Measurements from ENCODE around the gene TRUB1. TPM values are rescaled to one million over a fixed set of nuclear protein-coding genes. Genes with fewer than 3 reads are reported as not detected.

Gene TRUB1
- total RNA-seq, 2 experiments from 2014 or later: 18.7 to 25.1 TPM

- DNase-seq (ENCODE audit: low spot score): no peak
- BruUV-seq (replicated peaks): no TSS peak
- H3K9me3 ChIP-seq (ENCODE audit: low read length): no peaks in the 10 kb centered on the region
- no peaks in the 10 kb centered on the region for H3K9me2 ChIP-seq (ENCODE audit: insufficient read depth, low read length)
- no peak for TF ChIP-seq EZH2phosphoT487 (IDR thresholded peaks at IDR 0.05; ENCODE audit: borderline replicate concordance, low read depth, low read length)
- TF ChIP-seq CTCF (conservative IDR thresholded peaks at IDR 0.05; ENCODE audit: low read length): no peak
- POLR2A ChIA-PET: interaction anchor here (0.6 to 2.7 kb wide), 4 partner anchors 9 to 782 kb away, joined by 3 to 8 read pairs (median 6); no protein-coding TSS in a partner anchor
- H3K4me2 ChIP-seq (ENCODE audit: low read length): no peak overlapping the region
- no peaks in the 10 kb centered on the region for H4K20me1 ChIP-seq (ENCODE audit: insufficient read depth, low read length)
- intact Hi-C loops (cut with micrococcal nuclease; ENCODE audit: unreplicated experiment): no loop called here
- CTCF ChIA-PET (ENCODE audit: unreplicated experiment): no interaction called here
- H3K79me2 ChIP-seq (ENCODE audit: insufficient read depth, low read depth, low read length): peaks cover 15% of the 10 kb centered on the region; the same call in 1 of the 2 replicates
- no peak overlapping the region for H3K27ac ChIP-seq (ENCODE audit: low read depth, low read length, poor library complexity, severe bottlenecking)
- H2AFZ ChIP-seq (ENCODE audit: low read length): no peak overlapping the region
- peaks cover 44% of the 10 kb centered on the region for H3K36me3 ChIP-seq (ENCODE audit: insufficient read depth, low read length)
- H3K4me1 ChIP-seq (ENCODE audit: insufficient read depth, low read length, poor library complexity, severe bottlenecking): no peaks in the 10 kb centered on the region
- no peak overlapping the region for H3K4me3 ChIP-seq (ENCODE audit: low read depth, low read length, poor library complexity, severe bottlenecking)
Observed at GRCh38 chr10:114967071-114967470, 29.1 kb downstream of the TRUB1 start.

- ChIA-PET POLR2A (interaction anchor here (0.5 to 1.2 kb wide), 2 partner anchors 12 to 474 kb away, joined by 3 read pairs; no protein-coding TSS in a partner anchor), CTCF (ENCODE audit: unreplicated experiment) (no interaction called here)
- Histone ChIP-seq H3K79me2 (ENCODE audit: insufficient read depth, low read depth, low read length) (peaks cover 15% of the 10 kb centered on the region; the same call in 1 of the 2 replicates), H3K4me1 (ENCODE audit: insufficient read depth, low read length, poor library complexity, severe bottlenecking) (no peaks in the 10 kb centered on the region), H3K9me2 (ENCODE audit: insufficient read depth, low read length) (no peaks in the 10 kb centered on the region), H3K9me3 (ENCODE audit: low read length) (no peaks in the 10 kb centered on the region), H3K4me2 (ENCODE audit: low read length) (no peak overlapping the region), H2AFZ (ENCODE audit: low read length) (no peak overlapping the region), H3K4me3 (ENCODE audit: low read depth, low read length, poor library complexity, severe bottlenecking) (no peak overlapping the region), H4K20me1 (ENCODE audit: insufficient read depth, low read length) (no peaks in the 10 kb centered on the region), H3K36me3 (ENCODE audit: insufficient read depth, low read length) (peaks cover 52% of the 10 kb centered on the region), H3K27ac (ENCODE audit: low read depth, low read length, poor library complexity, severe bottlenecking) (no peak overlapping the region)
- BruUV-seq (replicated peaks): no TSS peak
- intact Hi-C loops (cut with micrococcal nuclease; ENCODE audit: unreplicated experiment): no loop called here
- TF ChIP-seq EZH2phosphoT487 (IDR thresholded peaks at IDR 0.05; ENCODE audit: borderline replicate concordance, low read depth, low read length) (no peak), CTCF (conservative IDR thresholded peaks at IDR 0.05; ENCODE audit: low read length) (no peak)
- DNase-seq (ENCODE audit: low spot score): peak; percentile 2
Observed at GRCh38 chr10:114970515-114970914, 32.5 kb downstream of the TRUB1 start.

- ChIA-PET CTCF (ENCODE audit: unreplicated experiment) (interaction anchor here (0.5 kb wide), 1 partner anchor 1175 kb away, joined by 3 read pairs; no protein-coding TSS in a partner anchor), POLR2A (interaction anchor here (0.6 to 1.4 kb wide), 3 partner anchors 13 to 29 kb away, joined by 3 to 7 read pairs (median 3); no protein-coding TSS in a partner anchor)
- BruUV-seq (replicated peaks): no TSS peak
Observed at GRCh38 chr10:114973306-114973705, 35.3 kb downstream of the TRUB1 start.

More at GRCh38 chr10:114973306-114973705, 35.3 kb downstream of the TRUB1 start:
- Histone ChIP-seq H3K9me3 (ENCODE audit: low read length) (no peaks in the 10 kb centered on the region), H3K4me3 (ENCODE audit: low read depth, low read length, poor library complexity, severe bottlenecking) (no peak overlapping the region), H3K36me3 (ENCODE audit: insufficient read depth, low read length) (peaks cover 54% of the 10 kb centered on the region), H3K9me2 (ENCODE audit: insufficient read depth, low read length) (no peaks in the 10 kb centered on the region), H3K79me2 (ENCODE audit: insufficient read depth, low read depth, low read length) (0 out of 2 replicates have a peak, but pooled peaks cover 1% of the 10 kb centered on the region), H4K20me1 (ENCODE audit: insufficient read depth, low read length) (no peaks in the 10 kb centered on the region), H3K4me2 (ENCODE audit: low read length) (no peak overlapping the region), H3K27ac (ENCODE audit: low read depth, low read length, poor library complexity, severe bottlenecking) (no peak overlapping the region), H2AFZ (ENCODE audit: low read length) (no peak overlapping the region), H3K4me1 (ENCODE audit: insufficient read depth, low read length, poor library complexity, severe bottlenecking) (no peaks in the 10 kb centered on the region)
- no peak for DNase-seq (ENCODE audit: low spot score)
- TF ChIP-seq CTCF (conservative IDR thresholded peaks at IDR 0.05; ENCODE audit: low read length): no peak
- TF ChIP-seq EZH2phosphoT487 (IDR thresholded peaks at IDR 0.05; ENCODE audit: borderline replicate concordance, low read depth, low read length): no peak
- intact Hi-C loops (cut with micrococcal nuclease; ENCODE audit: unreplicated experiment): no loop called here

Measured in OCI-LY7 (cell line).